Liver (tissue), 9 donors: ENCODE data around the gene TATDN3. TPM values are rescaled to one million over a fixed set of nuclear protein-coding genes. Genes with fewer than 3 reads are reported as not detected.
"Not testable (repeated sequence)": the region's sequence is repeated elsewhere in the genome, so short reads cannot be mapped to it uniquely, and the experiment has no call there.

Experiments used
- DNase-seq: peaks from one replicate; pipeline ENCODE4 v3.0.0-alpha.2; 2017; ENCODE audit warnings: low spot score
- H3K27ac ChIP-seq, 2 donors: one replicate each; pipeline ENCODE4 v1.7.0; 2013; ENCODE audit warnings: inconsistent platforms in 2 of 2, low read length in 2 of 2, control low read depth in 1 of 2, low read depth in 1 of 2, mild to moderate bottlenecking in 1 of 2
- H3K27me3 ChIP-seq, 4 donors: one replicate each; pipeline versions ENCODE4 v1.6.1 to v1.7.0; 2013; ENCODE audit warnings: low read length in 3 of 4, inconsistent platforms in 1 of 4, mild to moderate bottlenecking in 1 of 4, moderate library complexity in 1 of 4; ENCODE audit not compliant: control insufficient read depth in 4 of 4, insufficient read depth in 4 of 4
- H3K36me3 ChIP-seq, 4 donors: one replicate each; pipeline versions ENCODE4 v1.6.1 to v1.7.0; 2013; ENCODE audit warnings: low read length in 3 of 4, mild to moderate bottlenecking in 3 of 4, low read depth in 1 of 4, moderate library complexity in 1 of 4; ENCODE audit not compliant: control insufficient read depth in 4 of 4, insufficient read depth in 3 of 4
- H3K4me1 ChIP-seq, 4 donors: one replicate each; pipeline versions ENCODE4 v1.6.1 to v1.7.0; 2013; ENCODE audit warnings: low read length in 3 of 4, mild to moderate bottlenecking in 3 of 4, moderate library complexity in 1 of 4; ENCODE audit not compliant: control insufficient read depth in 4 of 4, insufficient read depth in 4 of 4
- H3K4me3 ChIP-seq, 3 donors: one replicate each; pipeline versions ENCODE4 v1.6.1 to v1.7.0; 2013; ENCODE audit warnings: low read length in 3 of 3, control low read depth in 1 of 3, low read depth in 1 of 3, mild to moderate bottlenecking in 1 of 3
- H3K9ac ChIP-seq, 2 donors: one replicate each; pipeline ENCODE4 v1.7.0; 2013; ENCODE audit warnings: low read length in 2 of 2, mild to moderate bottlenecking in 2 of 2, moderate library complexity in 2 of 2, control low read depth in 1 of 2, low read depth in 1 of 2
- H3K9me3 ChIP-seq, 4 donors: one replicate each; pipeline versions ENCODE4 v1.6.1 to v1.7.0; 2013; ENCODE audit warnings: low read length in 3 of 4; ENCODE audit not compliant: control insufficient read depth in 4 of 4
- CTCF ChIP-seq: fragments of 150-350 bp; IDR thresholded peaks from 2 replicates; pipeline ENCODE4 v1.5.1; 2017; ENCODE audit warnings: improper control_type of control experiment, low read depth, low read length; ENCODE audit not compliant: missing input control
- EGR1 ChIP-seq, 2 donors: IDR thresholded peaks; 2 replicates each; pipeline ENCODE4 v1.6.1; 2016 to 2018; ENCODE audit warnings: antibody characterized with exemption in 2 of 2, low read depth in 2 of 2
- FOXA1 ChIP-seq: IDR thresholded peaks from 2 replicates; pipeline ENCODE4 v1.6.1; 2016; ENCODE audit warnings: antibody characterized with exemption
- GABPA ChIP-seq, 2 donors: IDR thresholded peaks in 1 of 2; conservative IDR thresholded peaks in 1 of 2; 2 replicates each; pipeline ENCODE4 v1.6.1; 2016; ENCODE audit warnings: antibody characterized with exemption in 2 of 2, mild to moderate bottlenecking in 1 of 2, moderate library complexity in 1 of 2
- HNF4G ChIP-seq: IDR thresholded peaks from 2 replicates; pipeline ENCODE4 v1.6.1; 2016; ENCODE audit warnings: antibody characterized with exemption
- MAX ChIP-seq: IDR thresholded peaks from 2 replicates; pipeline ENCODE4 v1.6.1; 2016; ENCODE audit warnings: antibody characterized with exemption
- REST ChIP-seq: IDR thresholded peaks from 2 replicates; pipeline ENCODE4 v1.6.1; 2016; ENCODE audit warnings: antibody characterized with exemption, mild to moderate bottlenecking
- RXRA ChIP-seq, 2 donors: IDR thresholded peaks; 2 replicates each; pipeline ENCODE4 v1.6.1; 2017 to 2018; ENCODE audit warnings: antibody characterized with exemption in 2 of 2, mild to moderate bottlenecking in 1 of 2
- SP1 ChIP-seq: IDR thresholded peaks from 2 replicates; pipeline ENCODE4 v1.6.1; 2018; ENCODE audit warnings: antibody characterized with exemption, mild to moderate bottlenecking
- TAF1 ChIP-seq: conservative IDR thresholded peaks from 2 replicates; pipeline ENCODE4 v1.6.1; 2016; ENCODE audit warnings: antibody characterized with exemption, mild to moderate bottlenecking
- WGBS: extraction: QIAGEN DNeasy Blood & Tissue Kit; methylation state at CpG from one replicate; pipeline ENCODE4 v1.1.7; 2013; 5-methylcytosine and 5-hydroxymethylcytosine counted together
- polyA plus RNA-seq, 2 donors: library from polyadenylated mRNA; stranded (reverse) in 1 of 2; unstranded in 1 of 2; fragments of 200-250 nt in 1 of 2; fragments of >200 nt in 1 of 2; fragmentation: Nextera tagmentation in 1 of 2; extraction: Ambion mirVana in 1 of 2; gene quantifications; one replicate each; pipeline versions ENCODE4 v1.2.1 to v1.2.3, GENCODE V29; 2013 to 2015
- total RNA-seq, 2 donors: library from RNA; depleted of rRNA; stranded (reverse); fragments of >200 nt; gene quantifications; one replicate each; pipeline ENCODE4 v1.2.3, GENCODE V29; 2014
- donor health status: healthy.
- donor health status: healthy.
- donor health status: healthy.
- donor health status: healthy.
- donor health status: healthy.

Gene TATDN3
- total and polyA plus RNA-seq, 4 donors, result 5.2 to 8.1 (median 6.7) TPM

GRCh38 chr1:212775241-212775640, 16.5 kb upstream of the TATDN3 start:
- Histone ChIP-seq H3K27ac (no peak overlapping the region), H3K4me1 (no peaks in the 10 kb centered on the region), H3K27me3 (no peaks in the 10 kb centered on the region), H3K9ac (no peak overlapping the region), H3K36me3 (peaks cover 0 to 4% (median 1%) of the 10 kb centered on the region in 4 donors), H3K4me3 (no peak overlapping the region), H3K9me3 (no peaks in the 10 kb centered on the region)
- no peak for TF ChIP-seq EGR1 (IDR thresholded peaks at IDR 0.05; ENCODE audit: low read depth in 2 of 2)
- no peak for TF ChIP-seq HNF4G
- no peak for TF ChIP-seq CTCF
- no peak for TF ChIP-seq REST
- TF ChIP-seq RXRA (IDR thresholded peaks at IDR 0.05), result no peak
- DNase-seq, result no peak

- Histone ChIP-seq H3K4me1 (no peaks in the 10 kb centered on the region), H3K4me3 (no peak overlapping the region), H3K27me3 (no peaks in the 10 kb centered on the region), H3K9me3 (no peaks in the 10 kb centered on the region), H3K27ac (no peak overlapping the region), H3K9ac (no peak overlapping the region), H3K36me3 (peaks cover 0 to 7% (median 6%) of the 10 kb centered on the region in 4 donors)
- TF ChIP-seq FOXA1, result no peak
- no peak for TF ChIP-seq RXRA (IDR thresholded peaks at IDR 0.05)
- no peak for TF ChIP-seq MAX
- no peak for TF ChIP-seq SP1
- TF ChIP-seq GABPA (IDR thresholded peaks at IDR 0.05 in 1 of 2, conservative IDR thresholded peaks at IDR 0.05 in 1 of 2), result no peak
- no peak for TF ChIP-seq TAF1
- 90% methylated on average over 3 of the region's 3 CpGs for WGBS
- DNase-seq, result no peak
Measured at GRCh38 chr1:212777151-212777550, 14.5 kb upstream of the TATDN3 start.

- H3K9me3 ChIP-seq, H3K27ac ChIP-seq, H3K9ac ChIP-seq, H3K27me3 ChIP-seq, DNase-seq, H3K4me3 ChIP-seq, H3K4me1 ChIP-seq: not testable (repeated sequence)
- H3K36me3 ChIP-seq, result peaks cover 0 to 18% (median 11%) of the 10 kb centered on the region in 4 donors
- WGBS, result 98% methylated on average over 31 of the region's 32 CpGs
Measured at GRCh38 chr1:212779086-212779485, 12.6 kb upstream of the TATDN3 start.
